Transverse colon (tissue), 4 donors: ENCODE measurements around the gene ETFB. TPM values are rescaled to one million over a fixed set of nuclear protein-coding genes. Genes with fewer than 3 reads are reported as not detected.

Source experiments
- DNase-seq: peaks from one replicate; pipeline ENCODE4 v3.0.0-alpha.2; 2019
- H3K27ac ChIP-seq, 4 donors: fragments of 200-600 bp; sonication (generic); 2 replicates each; pipeline ENCODE4 v1.5.1; 2016 to 2018; ENCODE audit warnings: inconsistent platforms in 4 of 4
- H3K27me3 ChIP-seq: fragments of 200-600 bp; sonication (generic); 2 replicates; pipeline ENCODE4 v1.5.1; 2017; ENCODE audit warnings: inconsistent platforms
- H3K36me3 ChIP-seq, 4 donors: fragments of 200-600 bp; sonication (generic); 2 replicates each; pipeline ENCODE4 v1.5.1; 2017 to 2019; ENCODE audit warnings: inconsistent platforms in 4 of 4
- H3K4me1 ChIP-seq, 4 donors: fragments of 200-600 bp; sonication (generic); 2 replicates each; pipeline ENCODE4 v1.5.1; 2017 to 2020; ENCODE audit warnings: inconsistent platforms in 4 of 4
- H3K4me3 ChIP-seq, 4 donors: fragments of 200-600 bp; sonication (generic); 1 replicate in 1 of 4; 2 replicates in 3 of 4; pipeline versions ENCODE4 v1.5.1 to v1.6.1; 2017 to 2019; ENCODE audit warnings: inconsistent platforms in 4 of 4
- H3K9me3 ChIP-seq, 2 donors: fragments of 200-600 bp; sonication (generic); 2 replicates each; pipeline ENCODE4 v1.5.1; 2017 to 2019; ENCODE audit warnings: inconsistent platforms in 2 of 2
- CTCF ChIP-seq, 5 experiments: fragments of 200-600 bp in 3 of 5; fragments of 450-650 bp in 2 of 5; sonication (generic) in 3 of 5; IDR thresholded peaks; 1 replicate in 2 of 5; 2 replicates in 3 of 5; pipeline ENCODE4 v1.5.1; 2016 to 2017; ENCODE audit warnings: antibody characterized with exemption in 5 of 5, inconsistent platforms in 3 of 5, mild to moderate bottlenecking in 2 of 5, moderate library complexity in 1 of 5
- EP300 ChIP-seq: sonication (generic); formaldehyde crosslinking; IDR thresholded peaks from one replicate; pipeline ENCODE4 v1.6.1; 2017; ENCODE audit warnings: antibody characterized with exemption, low read depth
- POLR2A ChIP-seq: fragments of 450-650 bp; IDR thresholded peaks from one replicate; pipeline ENCODE4 v1.6.1; 2016; ENCODE audit warnings: antibody characterized with exemption, mild to moderate bottlenecking, moderate library complexity
- POLR2AphosphoS5 ChIP-seq, 3 donors: sonication (generic); formaldehyde crosslinking; IDR thresholded peaks; one replicate each; pipeline ENCODE4 v1.6.1; 2016; ENCODE audit warnings: antibody characterized with exemption in 3 of 3
- WGBS, 2 donors: methylation state at CpG; one replicate each; pipeline ENCODE4 v1.1.5; 2018; ENCODE audit warnings: low coverage in 1 of 2; 5-methylcytosine and 5-hydroxymethylcytosine counted together
- in situ Hi-C, 4 donors: fragments of 200-750 bp; cut with MboI; loops; one replicate each; pipeline versions ENCODE4 v1.15.0 to v1.15.1; 2017; ENCODE audit warnings: low sequenced_read_pairs in 3 of 4, low pct_ligation_motif_present in 1 of 4, low pct_unique_long_range_greater_than_20kb in 1 of 4
- intact Hi-C: fragments of 100-400 bp; cut with DNase I; formaldehyde crosslinking; loops from one replicate; pipeline ENCODE4 v1.15.1; 2023; ENCODE audit warnings: low total_unique reads
- total RNA-seq, 4 donors: library from RNA; depleted of rRNA; stranded (reverse); fragments of >200 nt; gene quantifications; one replicate each; pipeline ENCODE4 v1.1.0, GENCODE V29; 2016

Gene ETFB
- total RNA-seq, 4 donors from 2014 or later: 56.9 to 147 (median 99.1) TPM

DNA sequence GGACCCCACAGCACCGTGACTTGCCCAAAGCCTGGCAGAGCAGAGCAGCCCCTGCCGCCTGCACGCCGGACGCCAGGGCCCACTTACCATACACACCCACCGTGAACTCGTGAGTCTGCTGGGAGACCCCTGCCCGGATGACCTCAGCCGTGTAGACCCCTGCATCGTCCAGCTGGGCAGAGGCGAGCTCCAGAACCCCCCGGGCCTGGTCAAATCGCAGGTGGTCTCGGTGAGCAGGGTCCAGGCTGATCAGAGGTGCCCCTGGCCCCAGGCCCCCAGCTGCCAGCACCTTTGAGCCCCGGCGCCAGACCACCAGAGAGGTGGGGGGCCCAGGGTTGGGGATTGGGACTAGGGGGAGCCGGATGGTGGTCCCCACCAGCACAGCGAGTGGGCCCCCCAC is 25.1 kb downstream of the ETFB start:
- H3K27me3 ChIP-seq: no peaks in the 10 kb centered on the region
- H3K4me1 ChIP-seq: peaks cover 0 to 18% (median 12%) of the 10 kb centered on the region in 4 donors
- intact Hi-C loops (no loop called here), in situ Hi-C loops (loop anchor here in 1 of 4 donors (25.0 kb wide), 1 partner anchor 96 kb away; no protein-coding TSS in a partner anchor)
- no peak overlapping the region for H3K4me3 ChIP-seq
- DNase-seq: no peak
- no peaks in the 10 kb centered on the region for H3K9me3 ChIP-seq
- no peaks in the 10 kb centered on the region for H3K36me3 ChIP-seq
- H3K27ac ChIP-seq: no peak overlapping the region
- 92% methylated on average over 18 of the region's 18 CpGs; no CpG with 5 or more reads in 1 of the 2 donors for WGBS, 2 donors
- no peak for TF ChIP-seq CTCF (IDR thresholded peaks at IDR 0.05)
- no peak for TF ChIP-seq POLR2AphosphoS5 (IDR thresholded peaks at IDR 0.05)

DNA sequence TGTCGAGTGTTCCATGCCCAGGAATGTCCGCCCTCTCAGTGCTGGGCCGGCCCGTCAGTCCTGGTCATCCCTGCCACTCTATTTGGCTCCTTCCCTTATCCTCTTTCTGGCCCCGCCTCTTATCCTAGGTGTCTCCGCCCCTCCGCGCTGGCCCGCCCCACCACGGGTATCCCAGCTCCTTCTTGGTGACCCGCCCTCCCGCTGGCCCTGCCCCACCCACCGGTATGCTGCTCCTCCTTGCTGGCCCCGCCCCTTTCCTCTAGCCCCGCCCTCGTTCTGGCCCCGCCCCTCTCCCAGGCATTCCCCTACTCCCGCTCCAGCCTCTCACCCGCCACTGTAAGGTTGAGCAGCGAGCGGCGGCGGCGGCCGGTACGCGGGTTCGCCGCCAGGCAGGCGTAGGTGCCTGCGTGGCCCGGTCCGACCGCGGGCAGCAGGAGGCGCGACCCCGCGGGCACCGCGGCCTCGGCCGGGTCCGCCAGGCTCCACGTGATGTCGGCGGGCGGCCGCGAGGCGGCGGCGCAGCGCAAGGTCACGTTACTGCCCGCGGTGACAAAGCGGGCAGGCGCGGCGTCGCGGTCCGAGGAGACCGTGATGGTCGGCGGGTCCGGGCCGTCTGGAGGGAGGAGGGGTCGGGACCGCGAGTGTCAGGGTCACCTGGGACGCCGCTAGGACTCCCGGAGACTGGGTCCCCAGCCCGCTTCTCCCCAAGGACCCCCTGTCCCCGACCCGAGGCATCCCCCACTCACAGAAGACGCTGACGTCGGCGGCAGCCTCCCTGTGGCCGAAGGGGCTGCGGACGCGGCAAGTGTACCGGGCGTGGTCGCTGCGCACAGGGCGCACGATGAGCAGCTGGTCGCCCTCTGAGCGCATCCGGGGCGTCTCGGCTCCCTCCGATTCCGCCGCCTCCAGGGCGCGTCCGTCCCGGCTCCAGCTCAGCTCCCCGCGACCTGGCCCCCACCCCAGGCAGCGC is 26.2 kb downstream of the ETFB start:
- peak; percentile 99 for DNase-seq
- in situ Hi-C loops (loop anchor here in 2 of 4 donors (10.0 to 25.0 kb wide), 2 partner anchors 85 to 97 kb away; no protein-coding TSS in a partner anchor), intact Hi-C loops (loop anchor here (5.0 to 10.0 kb wide), 2 partner anchors 85 to 102 kb away; no protein-coding TSS in a partner anchor)
- TF ChIP-seq POLR2AphosphoS5 (IDR thresholded peaks at IDR 0.05) (peak; percentile 69 to 80 (median 78)), CTCF (IDR thresholded peaks at IDR 0.05) (peak; percentile 15 to 45 (median 33)), POLR2A (no peak), EP300 (no peak)
- Histone ChIP-seq H3K27me3 (no peaks in the 10 kb centered on the region), H3K4me3 (peak overlapping the region; percentile 44 to 77 (median 60)), H3K27ac (peak overlapping the region; percentile 80 to 93 (median 84)), H3K9me3 (no peaks in the 10 kb centered on the region), H3K36me3 (no peaks in the 10 kb centered on the region), H3K4me1 (peaks cover 0 to 18% (median 12%) of the 10 kb centered on the region in 4 donors)
- whole genome bisulfite sequencing, 2 donors: 0 to 1% methylated on average over 4 to 93 of the region's 107 CpGs

- H3K27ac ChIP-seq: peak overlapping the region; percentile 80 to 93 (median 84)
- TF ChIP-seq POLR2AphosphoS5 (IDR thresholded peaks at IDR 0.05) (no peak), EP300 (no peak), CTCF (IDR thresholded peaks at IDR 0.05) (no peak), POLR2A (no peak)
- intact Hi-C loops: loop anchor here (5.0 to 10.0 kb wide), 2 partner anchors 86 to 103 kb away; no protein-coding TSS in a partner anchor
These were observed 26.9 kb downstream of the ETFB start for GRCh38 chr19:51339313-51339686.

More at GRCh38 chr19:51339313-51339686, 26.9 kb downstream of the ETFB start:
- Histone ChIP-seq H3K36me3 (no peaks in the 10 kb centered on the region), H3K4me3 (peak overlapping the region; percentile 24 to 77 (median 50)), H3K4me1 (peaks cover 0 to 18% (median 12%) of the 10 kb centered on the region in 4 donors), H3K27me3 (no peaks in the 10 kb centered on the region), H3K9me3 (no peaks in the 10 kb centered on the region)
- 0 to 2% methylated on average over 10 of the region's 10 CpGs for WGBS, 2 donors
- in situ Hi-C loops: loop anchor here in 2 of 4 donors (10.0 to 25.0 kb wide), 2 partner anchors 86 to 98 kb away; no protein-coding TSS in a partner anchor
- no peak for DNase-seq
